ENCODE results near the gene THEMIS2.

Gene THEMIS2

GRCh38 chr1:27833470-27833869, 38.9 kb upstream of the THEMIS2 start:
- H3K4me3 ChIP-seq (ENCODE audit: insufficient read depth in 1 of 2, low read depth in 1 of 2, low read length in 2 of 2) = no peak overlapping the region
- H3K27me3 ChIP-seq (ENCODE audit: control insufficient read depth in 1 of 2, insufficient read depth in 1 of 2, low read length in 2 of 2) = no peaks in the 10 kb centered on the region
- H4K8ac ChIP-seq (ENCODE audit: low read length) = no peak overlapping the region
- 100% methylated on average over 1 of the region's 3 CpGs for WGBS
- H2AFZ ChIP-seq (ENCODE audit: low read depth, low read length) = no peak overlapping the region
- no peaks in the 10 kb centered on the region for H3K9me3 ChIP-seq (ENCODE audit: control insufficient read depth, low read length)
- H2BK5ac ChIP-seq (ENCODE audit: low read depth, low read length, poor library complexity, severe bottlenecking) = no peak overlapping the region
- peak overlapping the region; percentile 100 for H3K9ac ChIP-seq (ENCODE audit: low read length)
- no peak overlapping the region for H3K23ac ChIP-seq (ENCODE audit: low read length in 2 of 2)
- H3K79me1 ChIP-seq (replicated peaks; ENCODE audit: low read length, poor library complexity, severe bottlenecking) = peaks cover 4% of the 10 kb centered on the region
- no peak overlapping the region for H2BK120ac ChIP-seq (ENCODE audit: low read depth, low read length)
- H3K4ac ChIP-seq (ENCODE audit: low read depth in 1 of 2, low read length in 2 of 2) = no peak overlapping the region
- H2BK15ac ChIP-seq (ENCODE audit: low read depth, poor library complexity, severe bottlenecking) = no peak overlapping the region
- no peak overlapping the region for H4K91ac ChIP-seq (ENCODE audit: low read length)
- H3K14ac ChIP-seq (ENCODE audit: low read length in 2 of 2) = no peak overlapping the region
- peaks cover 1% of the 10 kb centered on the region for H3K4me1 ChIP-seq (ENCODE audit: control insufficient read depth, insufficient read depth, low read depth, low read length)
- H3K4me2 ChIP-seq (ENCODE audit: low read length, poor library complexity, severe bottlenecking) = no peak overlapping the region
- no peak for DNase-seq
- H2AK5ac ChIP-seq (ENCODE audit: low read length, severe bottlenecking) = no peak overlapping the region
- H3K36me3 ChIP-seq (ENCODE audit: control insufficient read depth in 1 of 2, insufficient read depth in 2 of 2, low read depth in 1 of 2, low read length in 2 of 2) = peaks cover 7 to 38% of the 10 kb centered on the region in 2 experiments
- no peak overlapping the region for H3K27ac ChIP-seq (ENCODE audit: low read length, poor library complexity, severe bottlenecking)
- no peak overlapping the region for H2BK12ac ChIP-seq (ENCODE audit: low read length in 2 of 2)
- no peak overlapping the region for H3K18ac ChIP-seq (ENCODE audit: low read depth in 1 of 2, low read length in 2 of 2)

GRCh38 chr1:27835046-27835445, 37.3 kb upstream of the THEMIS2 start:
- Histone ChIP-seq H4K8ac (ENCODE audit: low read length) (no peak overlapping the region), H3K9ac (ENCODE audit: low read length) (peak overlapping the region; percentile 46), H3K79me1 (replicated peaks; ENCODE audit: low read length, poor library complexity, severe bottlenecking) (peaks cover 5% of the 10 kb centered on the region), H3K4ac (ENCODE audit: low read depth in 1 of 2, low read length in 2 of 2) (no peak overlapping the region), H2BK5ac (ENCODE audit: low read depth, low read length, poor library complexity, severe bottlenecking) (no peak overlapping the region), H4K91ac (ENCODE audit: low read length) (no peak overlapping the region), H2BK12ac (ENCODE audit: low read length in 2 of 2) (no peak overlapping the region), H3K27ac (ENCODE audit: low read length, poor library complexity, severe bottlenecking) (no peak overlapping the region), H2AFZ (ENCODE audit: low read depth, low read length) (no peak overlapping the region), H2AK5ac (ENCODE audit: low read length, severe bottlenecking) (no peak overlapping the region), H2BK15ac (ENCODE audit: low read depth, poor library complexity, severe bottlenecking) (no peak overlapping the region), H2BK120ac (ENCODE audit: low read depth, low read length) (no peak overlapping the region), H3K23ac (ENCODE audit: low read length in 2 of 2) (no peak overlapping the region), H3K14ac (ENCODE audit: low read length in 2 of 2) (no peak overlapping the region), H3K4me1 (ENCODE audit: control insufficient read depth, insufficient read depth, low read depth, low read length) (peaks cover 1% of the 10 kb centered on the region), H3K4me3 (ENCODE audit: insufficient read depth in 1 of 2, low read depth in 1 of 2, low read length in 2 of 2) (no peak overlapping the region), H3K18ac (ENCODE audit: low read depth in 1 of 2, low read length in 2 of 2) (no peak overlapping the region), H3K27me3 (ENCODE audit: control insufficient read depth in 1 of 2, insufficient read depth in 1 of 2, low read length in 2 of 2) (no peaks in the 10 kb centered on the region), H3K9me3 (ENCODE audit: control insufficient read depth, low read length) (no peaks in the 10 kb centered on the region), H3K4me2 (ENCODE audit: low read length, poor library complexity, severe bottlenecking) (no peak overlapping the region), H3K36me3 (ENCODE audit: control insufficient read depth in 1 of 2, insufficient read depth in 2 of 2, low read depth in 1 of 2, low read length in 2 of 2) (peaks cover 16 to 54% of the 10 kb centered on the region in 2 experiments)
- DNase-seq = no peak

- Histone ChIP-seq H3K4ac (ENCODE audit: low read depth in 1 of 2, low read length in 2 of 2) (no peak overlapping the region), H3K23ac (ENCODE audit: low read length in 2 of 2) (no peak overlapping the region), H3K18ac (ENCODE audit: low read depth in 1 of 2, low read length in 2 of 2) (no peak overlapping the region), H3K27me3 (ENCODE audit: control insufficient read depth in 1 of 2, insufficient read depth in 1 of 2, low read length in 2 of 2) (no peaks in the 10 kb centered on the region), H2BK5ac (ENCODE audit: low read depth, low read length, poor library complexity, severe bottlenecking) (no peak overlapping the region), H3K14ac (ENCODE audit: low read length in 2 of 2) (no peak overlapping the region), H3K4me2 (ENCODE audit: low read length, poor library complexity, severe bottlenecking) (peak overlapping the region; percentile 22), H3K27ac (ENCODE audit: low read length, poor library complexity, severe bottlenecking) (no peak overlapping the region), H2BK120ac (ENCODE audit: low read depth, low read length) (no peak overlapping the region), H3K9me3 (ENCODE audit: control insufficient read depth, low read length) (no peaks in the 10 kb centered on the region), H4K8ac (ENCODE audit: low read length) (no peak overlapping the region), H3K9ac (ENCODE audit: low read length) (peak overlapping the region; percentile 46), H3K4me3 (ENCODE audit: insufficient read depth in 1 of 2, low read depth in 1 of 2, low read length in 2 of 2) (no peak overlapping the region), H2AFZ (ENCODE audit: low read depth, low read length) (no peak overlapping the region), H2AK5ac (ENCODE audit: low read length, severe bottlenecking) (no peak overlapping the region), H4K91ac (ENCODE audit: low read length) (no peak overlapping the region), H3K36me3 (ENCODE audit: control insufficient read depth in 1 of 2, insufficient read depth in 2 of 2, low read depth in 1 of 2, low read length in 2 of 2) (peaks cover 19 to 58% of the 10 kb centered on the region in 2 experiments), H2BK12ac (ENCODE audit: low read length in 2 of 2) (no peak overlapping the region), H3K4me1 (ENCODE audit: control insufficient read depth, insufficient read depth, low read depth, low read length) (peaks cover 1% of the 10 kb centered on the region), H3K79me1 (replicated peaks; ENCODE audit: low read length, poor library complexity, severe bottlenecking) (peaks cover 8% of the 10 kb centered on the region), H2BK15ac (ENCODE audit: low read depth, poor library complexity, severe bottlenecking) (no peak overlapping the region)
- DNase-seq = no peak
- WGBS = 80% methylated on average over 1 of the region's 1 CpG
These were observed 36.8 kb upstream of the THEMIS2 start for GRCh38 chr1:27835501-27835900.

- H3K79me1 ChIP-seq (replicated peaks; ENCODE audit: low read length, poor library complexity, severe bottlenecking) = peaks cover 12% of the 10 kb centered on the region
- no peak overlapping the region for H3K14ac ChIP-seq (ENCODE audit: low read length in 2 of 2)
- no peak overlapping the region for H2AFZ ChIP-seq (ENCODE audit: low read depth, low read length)
- peaks cover 3% of the 10 kb centered on the region for H3K4me1 ChIP-seq (ENCODE audit: control insufficient read depth, insufficient read depth, low read depth, low read length)
- no peak for DNase-seq
- no peak overlapping the region for H3K27ac ChIP-seq (ENCODE audit: low read length, poor library complexity, severe bottlenecking)
- H3K4me2 ChIP-seq (ENCODE audit: low read length, poor library complexity, severe bottlenecking) = no peak overlapping the region
- 100% methylated on average over 7 of the region's 7 CpGs for WGBS
- no peaks in the 10 kb centered on the region for H3K9me3 ChIP-seq (ENCODE audit: control insufficient read depth, low read length)
- no peak overlapping the region for H4K8ac ChIP-seq (ENCODE audit: low read length)
- H3K23ac ChIP-seq (ENCODE audit: low read length in 2 of 2) = no peak overlapping the region
- H3K27me3 ChIP-seq (ENCODE audit: control insufficient read depth in 1 of 2, insufficient read depth in 1 of 2, low read length in 2 of 2) = no peaks in the 10 kb centered on the region
- H4K91ac ChIP-seq (ENCODE audit: low read length) = no peak overlapping the region
- H2BK5ac ChIP-seq (ENCODE audit: low read depth, low read length, poor library complexity, severe bottlenecking) = no peak overlapping the region
- no peak overlapping the region for H2BK12ac ChIP-seq (ENCODE audit: low read length in 2 of 2)
- H3K4ac ChIP-seq (ENCODE audit: low read depth in 1 of 2, low read length in 2 of 2) = no peak overlapping the region
- no peak overlapping the region for H3K9ac ChIP-seq (ENCODE audit: low read length)
- no peak overlapping the region for H2BK15ac ChIP-seq (ENCODE audit: low read depth, poor library complexity, severe bottlenecking)
- no peak overlapping the region for H2AK5ac ChIP-seq (ENCODE audit: low read length, severe bottlenecking)
- no peak overlapping the region for H3K4me3 ChIP-seq (ENCODE audit: insufficient read depth in 1 of 2, low read depth in 1 of 2, low read length in 2 of 2)
- no peak overlapping the region for H2BK120ac ChIP-seq (ENCODE audit: low read depth, low read length)
- no peak overlapping the region for H3K18ac ChIP-seq (ENCODE audit: low read depth in 1 of 2, low read length in 2 of 2)
- H3K36me3 ChIP-seq (ENCODE audit: control insufficient read depth in 1 of 2, insufficient read depth in 2 of 2, low read depth in 1 of 2, low read length in 2 of 2) = peaks cover 38 to 63% of the 10 kb centered on the region in 2 experiments
These were observed 22.4 kb upstream of the THEMIS2 start for GRCh38 chr1:27849951-27850350.

All from mesenchymal stem cell (in vitro differentiated cells and primary cell).